Measurements from ENCODE around the gene RPH3AL. TPM values are rescaled to one million over a fixed set of nuclear protein-coding genes. Genes with fewer than 3 reads are reported as not detected.

The RPH3AL gene
- total and polyA plus RNA-seq, 2 experiments from 2014 or later, result 13.8 to 39.0 TPM

DNA sequence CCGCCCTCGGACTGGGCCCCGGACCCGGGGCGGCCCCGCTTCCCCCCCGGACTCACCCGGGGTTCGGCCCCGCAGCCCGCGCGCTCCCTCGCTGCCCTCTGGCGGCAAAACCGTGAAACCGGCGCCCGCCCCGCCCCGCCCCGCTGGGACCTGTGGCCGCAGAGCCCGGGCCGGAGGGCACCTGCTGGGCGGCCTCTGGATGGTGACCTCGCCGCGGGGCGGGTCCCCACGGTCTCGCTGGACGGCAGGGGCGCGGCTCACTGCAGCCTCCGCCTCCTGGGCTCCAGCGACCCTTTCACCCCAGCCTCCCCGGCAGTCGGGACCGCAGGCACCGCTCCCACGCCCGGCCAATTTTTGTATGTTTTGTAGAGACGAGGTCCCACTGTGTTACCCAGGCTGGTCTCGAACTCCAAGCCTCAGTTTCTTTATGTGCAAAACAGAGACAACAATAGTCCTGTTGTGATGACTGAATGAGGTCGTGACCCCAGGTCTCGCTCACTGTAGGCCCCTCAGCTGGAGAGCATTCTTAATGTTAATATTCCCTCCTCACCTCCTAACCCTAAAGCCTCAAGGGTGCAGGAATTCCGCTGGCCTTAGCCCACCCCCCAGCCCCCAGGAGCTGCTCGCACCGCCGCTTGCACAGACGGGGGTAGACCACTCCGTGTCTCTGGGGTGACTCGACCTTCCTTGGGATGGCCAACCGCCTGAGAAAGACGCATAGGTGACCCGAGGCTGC is 33.7 kb upstream of the RPH3AL start:
- no peaks in the 10 kb centered on the region for H3K9me3 ChIP-seq (ENCODE audit: low read depth)
- DNase-seq (ENCODE audit: low read depth in 1 of 2, low spot score in 1 of 2), result peak; percentile 48 to 86
- no peak overlapping the region for H3K27ac ChIP-seq
- TF ChIP-seq, protein P1, sequence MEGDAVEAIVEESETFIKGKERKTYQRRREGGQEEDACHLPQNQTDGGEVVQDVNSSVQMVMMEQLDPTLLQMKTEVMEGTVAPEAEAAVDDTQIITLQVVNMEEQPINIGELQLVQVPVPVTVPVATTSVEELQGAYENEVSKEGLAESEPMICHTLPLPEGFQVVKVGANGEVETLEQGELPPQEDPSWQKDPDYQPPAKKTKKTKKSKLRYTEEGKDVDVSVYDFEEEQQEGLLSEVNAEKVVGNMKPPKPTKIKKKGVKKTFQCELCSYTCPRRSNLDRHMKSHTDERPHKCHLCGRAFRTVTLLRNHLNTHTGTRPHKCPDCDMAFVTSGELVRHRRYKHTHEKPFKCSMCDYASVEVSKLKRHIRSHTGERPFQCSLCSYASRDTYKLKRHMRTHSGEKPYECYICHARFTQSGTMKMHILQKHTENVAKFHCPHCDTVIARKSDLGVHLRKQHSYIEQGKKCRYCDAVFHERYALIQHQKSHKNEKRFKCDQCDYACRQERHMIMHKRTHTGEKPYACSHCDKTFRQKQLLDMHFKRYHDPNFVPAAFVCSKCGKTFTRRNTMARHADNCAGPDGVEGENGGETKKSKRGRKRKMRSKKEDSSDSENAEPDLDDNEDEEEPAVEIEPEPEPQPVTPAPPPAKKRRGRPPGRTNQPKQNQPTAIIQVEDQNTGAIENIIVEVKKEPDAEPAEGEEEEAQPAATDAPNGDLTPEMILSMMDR (IDR thresholded peaks at IDR 0.05; ENCODE audit: low read depth, low read length), result peak; percentile 49
- peaks cover 19% of the 10 kb centered on the region for H3K27me3 ChIP-seq
- H3K4me1 ChIP-seq (ENCODE audit: low read depth), result peaks cover 7% of the 10 kb centered on the region
- H3K36me3 ChIP-seq, result no peaks in the 10 kb centered on the region
- H3K4me3 ChIP-seq, result peak overlapping the region; percentile 61

DNA sequence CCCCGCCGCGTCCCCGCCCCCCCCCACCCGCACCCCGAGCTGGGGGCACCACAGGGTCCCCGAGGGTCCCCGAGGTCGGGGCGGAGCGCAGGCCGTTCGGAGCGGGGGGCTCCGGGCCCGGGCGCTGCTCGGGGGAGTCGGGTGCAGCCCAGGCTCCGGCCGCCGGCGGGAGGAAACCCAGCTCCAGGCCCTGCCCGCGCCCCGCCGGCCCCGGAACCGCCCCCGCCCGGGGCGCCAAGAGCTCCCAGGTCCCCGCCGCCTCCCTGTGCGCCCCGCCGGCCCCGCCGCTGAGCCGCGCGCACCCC is 33.2 kb upstream of the RPH3AL start:
- H3K27me3 ChIP-seq, result peaks cover 19% of the 10 kb centered on the region
- no peak overlapping the region for H3K27ac ChIP-seq
- H3K4me3 ChIP-seq, result peak overlapping the region; percentile 61
- H3K36me3 ChIP-seq, result no peaks in the 10 kb centered on the region
- H3K9me3 ChIP-seq (ENCODE audit: low read depth), result no peaks in the 10 kb centered on the region
- no peak for DNase-seq (ENCODE audit: low read depth in 1 of 2, low spot score in 1 of 2)
- peaks cover 7% of the 10 kb centered on the region for H3K4me1 ChIP-seq (ENCODE audit: low read depth)
- TF ChIP-seq, protein P1 (IDR thresholded peaks at IDR 0.05; ENCODE audit: low read depth, low read length), result no peak

DNA sequence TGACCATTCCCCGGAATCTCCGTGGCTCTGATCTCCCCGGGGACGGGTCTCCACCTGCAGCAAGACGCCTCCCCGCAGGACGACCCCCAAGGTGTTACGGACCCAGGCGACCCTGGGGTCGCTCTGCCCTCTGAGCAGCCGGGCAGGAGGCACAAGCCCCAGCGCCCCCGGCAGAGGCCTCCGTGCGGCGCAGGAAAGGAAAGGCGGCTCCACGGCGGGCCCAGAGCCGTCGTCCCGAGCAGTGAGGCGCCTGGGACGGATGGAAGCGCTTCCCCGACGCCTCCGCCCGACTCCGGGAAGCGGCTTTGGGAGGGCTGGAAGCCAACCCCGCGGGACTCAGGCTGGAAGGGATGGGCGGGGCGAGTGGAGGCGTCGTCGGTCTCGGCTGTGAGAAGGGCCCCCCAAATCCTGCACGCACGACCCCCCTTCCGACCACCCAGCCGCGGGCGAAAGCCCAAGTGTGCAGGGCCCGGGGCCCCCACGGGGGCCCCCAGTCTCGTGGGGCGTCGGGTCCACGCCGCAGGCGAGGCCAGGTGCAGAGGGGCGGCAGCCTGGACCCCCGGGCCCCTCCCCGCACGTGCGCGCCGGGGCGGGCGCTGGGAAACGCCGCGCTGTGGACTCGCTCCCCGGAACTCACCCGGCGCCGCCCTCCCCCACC is 32.7 kb upstream of the RPH3AL start:
- peaks cover 7% of the 10 kb centered on the region for H3K4me1 ChIP-seq (ENCODE audit: low read depth)
- peaks cover 19% of the 10 kb centered on the region for H3K27me3 ChIP-seq
- H3K9me3 ChIP-seq (ENCODE audit: low read depth), result no peaks in the 10 kb centered on the region
- TF ChIP-seq, protein P1 (IDR thresholded peaks at IDR 0.05; ENCODE audit: low read depth, low read length), result no peak
- peak overlapping the region; percentile 61 for H3K4me3 ChIP-seq
- DNase-seq (ENCODE audit: low read depth in 1 of 2, low spot score in 1 of 2), result peak; percentile 28 to 62
- no peak overlapping the region for H3K27ac ChIP-seq
- no peaks in the 10 kb centered on the region for H3K36me3 ChIP-seq

DNA sequence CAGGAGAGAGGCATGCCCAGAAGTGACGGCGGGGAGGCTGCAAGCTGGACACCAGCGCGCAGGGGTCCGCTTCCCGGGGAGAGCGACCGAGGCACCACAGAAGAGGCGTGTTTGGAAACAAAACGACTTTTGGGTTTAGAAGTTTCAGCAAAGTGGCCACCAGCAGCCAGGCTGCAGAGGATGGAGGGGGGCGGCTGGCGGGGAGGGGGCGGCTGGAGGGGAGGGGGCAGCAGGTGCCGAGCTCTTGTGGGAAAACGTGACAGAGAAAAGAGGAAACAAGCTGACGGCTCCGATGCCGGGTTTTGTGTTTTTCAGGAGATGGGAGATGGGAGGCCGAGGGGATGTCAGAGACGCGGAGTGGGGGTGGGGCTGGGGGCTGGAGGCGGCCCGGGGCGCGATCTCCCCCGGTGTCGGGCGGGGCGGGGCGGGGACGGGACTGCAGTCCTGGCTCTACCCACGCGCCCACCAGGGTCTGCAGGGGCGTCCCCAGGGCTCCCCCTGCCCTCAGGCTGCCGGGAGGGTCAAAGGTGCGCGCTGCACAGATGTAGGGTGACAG is 32.1 kb upstream of the RPH3AL start:
- Histone ChIP-seq H3K27me3 (peaks cover 19% of the 10 kb centered on the region), H3K27ac (no peak overlapping the region), H3K4me1 (ENCODE audit: low read depth) (peaks cover 7% of the 10 kb centered on the region), H3K9me3 (ENCODE audit: low read depth) (no peaks in the 10 kb centered on the region), H3K36me3 (no peaks in the 10 kb centered on the region), H3K4me3 (peak overlapping the region; percentile 61)
- TF ChIP-seq, protein P1 (IDR thresholded peaks at IDR 0.05; ENCODE audit: low read depth, low read length), result no peak
- no peak for DNase-seq (ENCODE audit: low read depth in 1 of 2, low spot score in 1 of 2)

- TF ChIP-seq, protein P1 (IDR thresholded peaks at IDR 0.05; ENCODE audit: low read depth, low read length), result no peak
- Histone ChIP-seq H3K27ac (no peak overlapping the region), H3K4me3 (no peak overlapping the region), H3K9me3 (ENCODE audit: low read depth) (no peaks in the 10 kb centered on the region), H3K36me3 (no peaks in the 10 kb centered on the region), H3K4me1 (ENCODE audit: low read depth) (peaks cover 7% of the 10 kb centered on the region), H3K27me3 (peaks cover 19% of the 10 kb centered on the region)
- no peak for DNase-seq (ENCODE audit: low read depth in 1 of 2, low spot score in 1 of 2)
Observed at GRCh38 chr17:383771-384621, 31.4 kb upstream of the RPH3AL start.
